H9 (cell line): ENCODE measurements around the gene SLC16A11. TPM values are rescaled to one million over a fixed set of nuclear protein-coding genes. Genes with fewer than 3 reads are reported as not detected.

Experiments used
- DNase-seq: peaks from one replicate; pipeline ENCODE4 v3.0.0-alpha.2; 2017
- H2AFZ ChIP-seq: one replicate; pipeline ENCODE4 v1.6.1; 2013; ENCODE audit warnings: mild to moderate bottlenecking, low read length, control low read depth, moderate library complexity
- H2AK5ac ChIP-seq: 2 replicates; pipeline ENCODE4 v1.6.1; 2013; ENCODE audit warnings: low read length, control low read depth, mixed read lengths; ENCODE audit not compliant: insufficient read length
- H2BK120ac ChIP-seq: one replicate; pipeline ENCODE4 v1.6.1; 2013; ENCODE audit warnings: low read depth, mild to moderate bottlenecking, low read length, control low read depth, inconsistent platforms; ENCODE audit not compliant: poor library complexity, severe bottlenecking
- H2BK12ac ChIP-seq: 2 replicates; pipeline ENCODE4 v1.6.1; 2013; ENCODE audit warnings: low read length, control low read depth, mixed read lengths, low read depth; ENCODE audit not compliant: insufficient read length
- H2BK15ac ChIP-seq: 2 replicates; pipeline ENCODE4 v1.6.1; 2013; ENCODE audit warnings: low read depth, low read length, control low read depth
- H2BK20ac ChIP-seq: one replicate; pipeline ENCODE4 v1.6.1; 2013; ENCODE audit warnings: low read depth, mild to moderate bottlenecking, low read length, control low read depth, inconsistent platforms; ENCODE audit not compliant: poor library complexity, severe bottlenecking
- H2BK5ac ChIP-seq: 2 replicates; pipeline ENCODE4 v1.6.1; 2013; ENCODE audit warnings: low read length, control low read depth, mixed read lengths; ENCODE audit not compliant: insufficient read length
- H3K14ac ChIP-seq: 2 replicates; pipeline ENCODE4 v1.6.1; 2013; ENCODE audit warnings: low read length, control low read depth; ENCODE audit not compliant: insufficient read depth
- H3K18ac ChIP-seq: 2 replicates; pipeline ENCODE4 v1.6.1; 2013; ENCODE audit warnings: low read depth, mild to moderate bottlenecking, mixed read lengths, low read length, control low read depth; ENCODE audit not compliant: insufficient read length
- H3K23ac ChIP-seq: 2 replicates; pipeline ENCODE4 v1.6.1; 2013; ENCODE audit warnings: low read length, control low read depth, mixed read lengths, low read depth; ENCODE audit not compliant: insufficient read length
- H3K23me2 ChIP-seq: 2 replicates; pipeline ENCODE4 v1.6.1; 2013; ENCODE audit warnings: low read depth, mild to moderate bottlenecking, mixed read lengths, low read length, control low read depth; ENCODE audit not compliant: insufficient read length, poor library complexity, severe bottlenecking
- H3K27ac ChIP-seq: 2 replicates; pipeline ENCODE4 v1.5.1; 2013; ENCODE audit warnings: low read length, control low read depth, mixed read lengths, low read depth; ENCODE audit not compliant: insufficient read length
- H3K27me3 ChIP-seq: 2 replicates; pipeline ENCODE4 v1.6.1; 2013; ENCODE audit warnings: low read length, control low read depth, inconsistent platforms; ENCODE audit not compliant: insufficient read depth
- H3K4ac ChIP-seq: 2 replicates; pipeline ENCODE4 v1.6.1; 2013; ENCODE audit warnings: low read depth, mild to moderate bottlenecking, control low read depth, inconsistent platforms, low read length, moderate library complexity
- H3K4me1 ChIP-seq: 2 replicates; pipeline ENCODE4 v1.6.1; 2013; ENCODE audit warnings: low read length, control low read depth, inconsistent platforms; ENCODE audit not compliant: insufficient read depth
- H3K4me2 ChIP-seq: 2 replicates; pipeline ENCODE4 v1.6.1; 2013; ENCODE audit warnings: low read length, control low read depth, mixed read lengths; ENCODE audit not compliant: insufficient read length, insufficient read depth
- H3K56ac ChIP-seq: 2 replicates; pipeline ENCODE4 v1.6.1; 2013; ENCODE audit warnings: low read depth, mild to moderate bottlenecking, mixed read lengths, low read length, control low read depth; ENCODE audit not compliant: insufficient read length
- H3K79me1 ChIP-seq: 2 replicates; pipeline ENCODE4 v1.6.1; 2013; ENCODE audit warnings: low read depth, mild to moderate bottlenecking, moderate library complexity, low read length, control low read depth, inconsistent platforms; ENCODE audit not compliant: insufficient read depth, poor library complexity, severe bottlenecking
- H3K79me2 ChIP-seq: 2 replicates; pipeline ENCODE4 v1.6.1; 2013; ENCODE audit warnings: low read length, control low read depth, inconsistent platforms; ENCODE audit not compliant: insufficient read depth
- H3K9ac ChIP-seq: 2 replicates; pipeline ENCODE4 v1.6.1; 2013; ENCODE audit warnings: low read length, control low read depth, mixed read lengths; ENCODE audit not compliant: insufficient read length; ENCODE audit errors: extremely low read depth
- H3K9me3 ChIP-seq: one replicate; pipeline ENCODE4 v1.6.1; 2013; ENCODE audit warnings: low read depth, low read length, inconsistent platforms; ENCODE audit not compliant: control insufficient read depth
- H3T11ph ChIP-seq: one replicate; pipeline ENCODE4 v1.6.1; 2013; ENCODE audit warnings: mild to moderate bottlenecking, low read length, control low read depth, inconsistent platforms
- H4K20me1 ChIP-seq: one replicate; pipeline ENCODE4 v1.6.1; 2013; ENCODE audit not compliant: control insufficient read depth, insufficient read length, insufficient read depth
- H4K5ac ChIP-seq: 2 replicates; pipeline ENCODE4 v1.6.1; 2013; ENCODE audit warnings: low read depth, mild to moderate bottlenecking, mixed read lengths, low read length, control low read depth; ENCODE audit not compliant: insufficient read length
- H4K8ac ChIP-seq: replicated peaks from 2 replicates; pipeline ENCODE4 v1.6.1; 2013; ENCODE audit warnings: low read length, control low read depth, mixed read lengths, low read depth; ENCODE audit not compliant: insufficient read length
- H4K91ac ChIP-seq: 2 replicates; pipeline ENCODE4 v1.6.1; 2013; ENCODE audit warnings: low read depth, mild to moderate bottlenecking, moderate library complexity, mixed read lengths, low read length, control low read depth; ENCODE audit not compliant: insufficient read length
- H3K27ac Mint-ChIP-seq, 3 experiments: 2 replicates in 2 of 3; 3 replicates in 1 of 3; pipeline ENCODE4 v1.8.0; 2020 to 2021; ENCODE audit warnings: mixed read lengths in 3 of 3, mild to moderate bottlenecking in 1 of 3, moderate library complexity in 1 of 3
- H3K27me3 Mint-ChIP-seq: 2 replicates; pipeline ENCODE4 v1.8.0; 2021; ENCODE audit warnings: low read depth, mild to moderate bottlenecking, moderate library complexity, mixed read lengths
- H3K36me3 Mint-ChIP-seq, 3 experiments: 2 replicates in 2 of 3; 3 replicates in 1 of 3; pipeline ENCODE4 v1.8.0; 2020 to 2021; ENCODE audit warnings: low read depth in 3 of 3, mixed read lengths in 3 of 3; ENCODE audit not compliant: insufficient read depth in 1 of 3
- H3K4me1 Mint-ChIP-seq, 2 experiments: 2 replicates each; pipeline ENCODE4 v1.8.0; 2020; ENCODE audit warnings: mixed read lengths in 2 of 2
- H3K4me3 Mint-ChIP-seq, 2 experiments: 2 replicates in 1 of 2; 3 replicates in 1 of 2; pipeline ENCODE4 v1.8.0; 2020 to 2021; ENCODE audit warnings: mild to moderate bottlenecking in 2 of 2, mixed read lengths in 2 of 2, moderate library complexity in 1 of 2
- H3K9me3 Mint-ChIP-seq, 2 experiments: 2 replicates in 1 of 2; 3 replicates in 1 of 2; pipeline ENCODE4 v1.8.0; 2020; ENCODE audit warnings: mild to moderate bottlenecking in 2 of 2, mixed read lengths in 2 of 2, moderate library complexity in 1 of 2
- WGBS: extraction: QIAGEN DNeasy Blood & Tissue Kit; methylation state at CpG from one replicate; pipeline ENCODE4 v1.1.7; 2013; ENCODE audit warnings: missing lambda C conversion rate, low lambda C conversion rate, mixed read lengths; ENCODE audit not compliant: insufficient read length; ENCODE audit errors: extremely low coverage; 5-methylcytosine and 5-hydroxymethylcytosine counted together
- total RNA-seq: library from RNA; stranded (reverse); gene quantifications from 2 replicates; pipeline ENCODE4 v1.2.1, GENCODE V29; 2021
- TF ChIP-seq, protein P1 (sequence below): fragments of 200-600 bp; sonication (generic); conservative IDR thresholded peaks from 3 replicates; pipeline ENCODE4 v1.8.0; 2021; ENCODE audit warnings: antibody characterized with exemption, mild to moderate bottlenecking

The SLC16A11 gene
- total RNA-seq, 1 experiment from 2014 or later = 0.13 TPM

DNA sequence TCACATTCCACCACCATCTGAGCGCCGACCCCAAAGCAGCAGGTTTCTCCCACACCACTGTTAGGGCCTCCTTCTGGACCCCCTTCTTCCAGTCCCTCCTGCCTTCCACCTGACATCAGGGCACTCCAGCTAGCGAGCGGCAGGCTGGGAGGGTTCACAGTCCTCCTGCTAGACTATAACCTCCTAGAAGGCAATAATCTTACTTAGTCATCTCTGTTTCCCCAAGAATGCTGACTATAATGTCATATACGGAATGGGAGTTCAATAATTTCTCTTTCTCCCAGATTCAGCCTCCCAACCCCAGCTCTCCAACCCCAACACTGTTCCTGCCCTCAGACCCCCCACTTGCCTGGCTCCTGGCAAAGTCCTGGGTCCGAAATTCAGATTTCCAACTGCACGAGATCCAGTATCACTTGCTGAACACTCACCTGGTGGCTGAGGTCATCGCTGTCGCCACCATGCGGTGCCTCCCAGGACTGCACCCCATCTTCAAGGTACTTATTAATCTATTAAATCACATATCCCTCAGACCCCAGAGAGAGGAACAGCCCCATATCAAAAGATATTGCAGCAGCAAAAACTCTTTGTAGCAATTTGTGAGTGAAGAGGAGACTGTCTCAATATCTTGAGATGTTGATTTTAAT is 42.5 kb downstream of the SLC16A11 start:
- no peak overlapping the region for H4K5ac ChIP-seq
- no peak overlapping the region for H3K14ac ChIP-seq
- peaks cover 15 to 52% (median 24%) of the 10 kb centered on the region in 3 experiments; a peak in 6 of 7 replicates for H3K36me3 Mint-ChIP-seq
- H2AK5ac ChIP-seq = no peak overlapping the region
- no peak overlapping the region for H3K9ac ChIP-seq
- no peaks in the 10 kb centered on the region for H3K9me3 ChIP-seq
- no peaks in the 10 kb centered on the region for H3K79me2 ChIP-seq
- H3K9me3 Mint-ChIP-seq = no peaks in the 10 kb centered on the region
- no peak overlapping the region for H4K91ac ChIP-seq
- H2BK120ac ChIP-seq = no peak overlapping the region
- no peak overlapping the region for H3K18ac ChIP-seq
- H4K20me1 ChIP-seq = no peaks in the 10 kb centered on the region
- H3K27ac ChIP-seq = no peak overlapping the region
- H2BK12ac ChIP-seq = no peak overlapping the region
- H3K27ac Mint-ChIP-seq = peak overlapping the region in 1 of 3 experiments; percentile 89; a peak in 1 of 7 replicates
- H3K27me3 ChIP-seq = no peaks in the 10 kb centered on the region
- H3K4me1 ChIP-seq = no peaks in the 10 kb centered on the region
- H3K27me3 Mint-ChIP-seq = peaks cover 10% of the 10 kb centered on the region
- H2BK20ac ChIP-seq = no peak overlapping the region
- no CpG with 5 or more reads among the region's 10 CpGs for WGBS
- H3K4me2 ChIP-seq = no peak overlapping the region
- no peak overlapping the region for H3K4ac ChIP-seq
- H3K4me1 Mint-ChIP-seq = no peaks in the 10 kb centered on the region; a peak in 1 of 4 replicates
- no peak overlapping the region for H2BK15ac ChIP-seq
- no peaks in the 10 kb centered on the region for H3K79me1 ChIP-seq
- H3K56ac ChIP-seq = no peak overlapping the region
- H2BK5ac ChIP-seq = no peak overlapping the region
- H3K23ac ChIP-seq = no peak overlapping the region
- H3T11ph ChIP-seq = no peak overlapping the region
- no peaks in the 10 kb centered on the region for H3K23me2 ChIP-seq
- H4K8ac ChIP-seq = no peak overlapping the region
- DNase-seq = peak; percentile 76
- H2AFZ ChIP-seq = no peak overlapping the region
- TF ChIP-seq, protein P1, sequence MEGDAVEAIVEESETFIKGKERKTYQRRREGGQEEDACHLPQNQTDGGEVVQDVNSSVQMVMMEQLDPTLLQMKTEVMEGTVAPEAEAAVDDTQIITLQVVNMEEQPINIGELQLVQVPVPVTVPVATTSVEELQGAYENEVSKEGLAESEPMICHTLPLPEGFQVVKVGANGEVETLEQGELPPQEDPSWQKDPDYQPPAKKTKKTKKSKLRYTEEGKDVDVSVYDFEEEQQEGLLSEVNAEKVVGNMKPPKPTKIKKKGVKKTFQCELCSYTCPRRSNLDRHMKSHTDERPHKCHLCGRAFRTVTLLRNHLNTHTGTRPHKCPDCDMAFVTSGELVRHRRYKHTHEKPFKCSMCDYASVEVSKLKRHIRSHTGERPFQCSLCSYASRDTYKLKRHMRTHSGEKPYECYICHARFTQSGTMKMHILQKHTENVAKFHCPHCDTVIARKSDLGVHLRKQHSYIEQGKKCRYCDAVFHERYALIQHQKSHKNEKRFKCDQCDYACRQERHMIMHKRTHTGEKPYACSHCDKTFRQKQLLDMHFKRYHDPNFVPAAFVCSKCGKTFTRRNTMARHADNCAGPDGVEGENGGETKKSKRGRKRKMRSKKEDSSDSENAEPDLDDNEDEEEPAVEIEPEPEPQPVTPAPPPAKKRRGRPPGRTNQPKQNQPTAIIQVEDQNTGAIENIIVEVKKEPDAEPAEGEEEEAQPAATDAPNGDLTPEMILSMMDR = peak; percentile 76
- H3K4me3 Mint-ChIP-seq = peak overlapping the region in 1 of 2 experiments; percentile 32; a peak in 1 of 5 replicates
